MM.1S (cell line): ENCODE measurements around the gene IL17RE.
A peak's percentile ranks its signal among the peaks of the same experiment; 100 is the strongest.

Source experiments
- DNase-seq: peaks from one replicate; pipeline ENCODE4 v3.0.0-alpha.2; 2015
- H2AFZ ChIP-seq: fragments of 300-600 bp; sonication (generic); 2 replicates; pipeline ENCODE4 v1.6.0; 2016; ENCODE audit warnings: antibody characterized with exemption, low read length
- H3F3A ChIP-seq: fragments of 300-600 bp; sonication (generic); 2 replicates; pipeline ENCODE4 v1.6.1; 2016; ENCODE audit warnings: mild to moderate bottlenecking, antibody characterized with exemption, low read length, moderate library complexity, mixed read lengths; ENCODE audit not compliant: insufficient read depth
- H3K27ac ChIP-seq: fragments of 300-600 bp; sonication (generic); 2 replicates; pipeline ENCODE4 v1.5.1; 2016; ENCODE audit warnings: mild to moderate bottlenecking, low read length
- H3K27me3 ChIP-seq: fragments of 300-600 bp; sonication (generic); replicated peaks from 2 replicates; pipeline ENCODE4 v1.6.0; 2016; ENCODE audit warnings: low read length; ENCODE audit not compliant: insufficient read depth
- H3K36me3 ChIP-seq: fragments of 300-600 bp; sonication (generic); replicated peaks from 2 replicates; pipeline ENCODE4 v1.6.1; 2016; ENCODE audit warnings: mild to moderate bottlenecking, low read length, mixed read lengths; ENCODE audit not compliant: insufficient read depth
- H3K4me1 ChIP-seq: fragments of 300-600 bp; sonication (generic); 2 replicates; pipeline ENCODE4 v1.6.1; 2016; ENCODE audit warnings: low read length, mixed read lengths
- H3K4me2 ChIP-seq: fragments of 300-600 bp; sonication (generic); 2 replicates; pipeline ENCODE4 v1.6.0; 2016; ENCODE audit warnings: low read depth, low read length
- H3K4me3 ChIP-seq: fragments of 300-600 bp; sonication (generic); 2 replicates; pipeline ENCODE4 v1.5.1; 2016; ENCODE audit warnings: low read length, mixed read lengths
- H3K79me2 ChIP-seq: fragments of 300-600 bp; sonication (generic); 2 replicates; pipeline ENCODE4 v1.6.1; 2016; ENCODE audit warnings: mixed run types, low read length, mixed read lengths
- H3K9ac ChIP-seq: fragments of 300-600 bp; sonication (generic); 2 replicates; pipeline ENCODE4 v1.6.1; 2016; ENCODE audit warnings: low read length, mixed read lengths
- H3K9me2 ChIP-seq: fragments of 300-600 bp; sonication (generic); replicated peaks from 2 replicates; pipeline ENCODE4 v1.6.1; 2016; ENCODE audit warnings: mild to moderate bottlenecking, low read length, mixed read lengths; ENCODE audit not compliant: insufficient read depth
- H3K9me3 ChIP-seq: fragments of 300-600 bp; sonication (generic); replicated peaks from 2 replicates; pipeline ENCODE4 v1.6.1; 2016; ENCODE audit warnings: mild to moderate bottlenecking, low read length, mixed read lengths; ENCODE audit not compliant: insufficient read depth
- H4K20me1 ChIP-seq: fragments of 300-600 bp; sonication (generic); 2 replicates; pipeline ENCODE4 v1.6.1; 2016; ENCODE audit warnings: mild to moderate bottlenecking, low read length, moderate library complexity, mixed read lengths; ENCODE audit not compliant: insufficient read depth
- EZH2 ChIP-seq: fragments of 300-600 bp; sonication (generic); optimal IDR thresholded peaks from 2 replicates; pipeline ENCODE3; 2017; ENCODE audit warnings: low read depth, mild to moderate bottlenecking, antibody characterized with exemption, low read length, mixed read lengths
- EZH2phosphoT487 ChIP-seq: fragments of 300-600 bp; sonication (generic); IDR thresholded peaks from 2 replicates; pipeline ENCODE4 v1.6.1; 2018; ENCODE audit warnings: antibody characterized with exemption, low read length
- TF ChIP-seq, protein P1 (sequence below): fragments of 300-600 bp; sonication (generic); IDR thresholded peaks from 2 replicates; pipeline ENCODE4 v1.5.1; 2016; ENCODE audit warnings: antibody characterized with exemption, low read length, mixed read lengths

Gene IL17RE

GRCh38 chr3:9928158-9928557 lies 25.5 kb downstream of the IL17RE start:
- H3K27me3 ChIP-seq: no peaks in the 10 kb centered on the region; the same call in 1 of the 2 replicates
- no peak overlapping the region for H3K9ac ChIP-seq
- no peak for DNase-seq
- H3K9me3 ChIP-seq: no peaks in the 10 kb centered on the region
- H3K36me3 ChIP-seq: no peaks in the 10 kb centered on the region
- no peaks in the 10 kb centered on the region for H3K79me2 ChIP-seq
- TF ChIP-seq EZH2phosphoT487 (no peak), EZH2 (no peak)
- TF ChIP-seq, protein P1, sequence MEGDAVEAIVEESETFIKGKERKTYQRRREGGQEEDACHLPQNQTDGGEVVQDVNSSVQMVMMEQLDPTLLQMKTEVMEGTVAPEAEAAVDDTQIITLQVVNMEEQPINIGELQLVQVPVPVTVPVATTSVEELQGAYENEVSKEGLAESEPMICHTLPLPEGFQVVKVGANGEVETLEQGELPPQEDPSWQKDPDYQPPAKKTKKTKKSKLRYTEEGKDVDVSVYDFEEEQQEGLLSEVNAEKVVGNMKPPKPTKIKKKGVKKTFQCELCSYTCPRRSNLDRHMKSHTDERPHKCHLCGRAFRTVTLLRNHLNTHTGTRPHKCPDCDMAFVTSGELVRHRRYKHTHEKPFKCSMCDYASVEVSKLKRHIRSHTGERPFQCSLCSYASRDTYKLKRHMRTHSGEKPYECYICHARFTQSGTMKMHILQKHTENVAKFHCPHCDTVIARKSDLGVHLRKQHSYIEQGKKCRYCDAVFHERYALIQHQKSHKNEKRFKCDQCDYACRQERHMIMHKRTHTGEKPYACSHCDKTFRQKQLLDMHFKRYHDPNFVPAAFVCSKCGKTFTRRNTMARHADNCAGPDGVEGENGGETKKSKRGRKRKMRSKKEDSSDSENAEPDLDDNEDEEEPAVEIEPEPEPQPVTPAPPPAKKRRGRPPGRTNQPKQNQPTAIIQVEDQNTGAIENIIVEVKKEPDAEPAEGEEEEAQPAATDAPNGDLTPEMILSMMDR: no peak
- H3F3A ChIP-seq: peaks cover 3% of the 10 kb centered on the region; the same call in 1 of the 2 replicates
- no peaks in the 10 kb centered on the region for H3K9me2 ChIP-seq
- no peaks in the 10 kb centered on the region for H4K20me1 ChIP-seq
- no peak overlapping the region for H3K4me2 ChIP-seq
- no peak overlapping the region for H3K4me3 ChIP-seq
- no peak overlapping the region for H2AFZ ChIP-seq
- no peak overlapping the region for H3K27ac ChIP-seq
- H3K4me1 ChIP-seq: no peaks in the 10 kb centered on the region

- H3K9ac ChIP-seq: no peak overlapping the region
- no peaks in the 10 kb centered on the region for H3K36me3 ChIP-seq
- TF ChIP-seq EZH2: no peak
- TF ChIP-seq, protein P1: peak; percentile 17
- no peak overlapping the region for H3K27ac ChIP-seq
- H3K9me2 ChIP-seq: no peaks in the 10 kb centered on the region
- DNase-seq: no peak
- peaks cover 5% of the 10 kb centered on the region; the same call in 1 of the 2 replicates for H3F3A ChIP-seq
- H2AFZ ChIP-seq: no peak overlapping the region
- H3K4me1 ChIP-seq: peaks cover 5% of the 10 kb centered on the region; the same call in 1 of the 2 replicates
- no peaks in the 10 kb centered on the region for H4K20me1 ChIP-seq
- H3K9me3 ChIP-seq: no peaks in the 10 kb centered on the region
- H3K4me3 ChIP-seq: no peak overlapping the region
- H3K27me3 ChIP-seq: no peaks in the 10 kb centered on the region
- peaks cover 7% of the 10 kb centered on the region; the same call in 1 of the 2 replicates for H3K79me2 ChIP-seq
- H3K4me2 ChIP-seq: no peak overlapping the region
Measured at GRCh38 chr3:9930804-9931418, 28.3 kb downstream of the IL17RE start.

- Histone ChIP-seq H3K79me2 (peaks cover 7% of the 10 kb centered on the region; the same call in 1 of the 2 replicates), H3K27me3 (no peaks in the 10 kb centered on the region), H3K27ac (peak overlapping the region; percentile 80; the same call in 1 of the 2 replicates), H3K9ac (peak overlapping the region; percentile 81; the same call in 1 of the 2 replicates), H3K4me2 (peak overlapping the region; percentile 80), H3K9me2 (no peaks in the 10 kb centered on the region), H3F3A (peaks cover 5% of the 10 kb centered on the region; the same call in 1 of the 2 replicates), H3K9me3 (no peaks in the 10 kb centered on the region), H3K4me3 (peak overlapping the region; percentile 81), H3K4me1 (peaks cover 5% of the 10 kb centered on the region; the same call in 1 of the 2 replicates), H3K36me3 (no peaks in the 10 kb centered on the region), H2AFZ (peak overlapping the region; percentile 80), H4K20me1 (no peaks in the 10 kb centered on the region)
- TF ChIP-seq EZH2: no peak
- TF ChIP-seq, protein P1: no peak
- TF ChIP-seq EZH2phosphoT487: no peak
- no peak for DNase-seq
Measured at GRCh38 chr3:9932535-9932842, 29.8 kb downstream of the IL17RE start.
